AG10803 (cell line): ENCODE results near the gene EYA4.

Experiments
- DNase-seq: peaks from one replicate; pipeline ENCODE4 v3.0.0; 2010; ENCODE audit warnings: low read depth
- H3K4me3 ChIP-seq: 2 replicates; pipeline ENCODE4 v1.5.1; 2011; ENCODE audit warnings: mild to moderate bottlenecking, low read length, control low read depth
- CTCF ChIP-seq: conservative IDR thresholded peaks from 2 replicates; pipeline ENCODE4 v1.5.1; 2011; ENCODE audit warnings: mild to moderate bottlenecking, low read length, control low read depth, inconsistent platforms

The EYA4 gene

GRCh38 chr6:133340557-133340956, 99.4 kb downstream of the EYA4 start:
- no peak overlapping the region for H3K4me3 ChIP-seq
- DNase-seq: no peak
- TF ChIP-seq CTCF: no peak

- no peak overlapping the region for H3K4me3 ChIP-seq
- TF ChIP-seq CTCF: no peak
- DNase-seq: peak; percentile 3
Observed at GRCh38 chr6:133341607-133342158, 100.5 kb downstream of the EYA4 start.

- H3K4me3 ChIP-seq: no peak overlapping the region
- no peak for DNase-seq
- TF ChIP-seq CTCF: no peak
Observed at GRCh38 chr6:133343220-133343619, 102.1 kb downstream of the EYA4 start.

GRCh38 chr6:133348846-133349245, 107.7 kb downstream of the EYA4 start:
- no peak for TF ChIP-seq CTCF
- H3K4me3 ChIP-seq: no peak overlapping the region
- no peak for DNase-seq

- no peak overlapping the region for H3K4me3 ChIP-seq
- no peak for TF ChIP-seq CTCF
Observed at GRCh38 chr6:133350928-133351327, 109.8 kb downstream of the EYA4 start.

GRCh38 chr6:133352046-133352445, 110.9 kb downstream of the EYA4 start:
- no peak overlapping the region for H3K4me3 ChIP-seq
- no peak for DNase-seq
- no peak for TF ChIP-seq CTCF

More at GRCh38 chr6:133350928-133351327, 109.8 kb downstream of the EYA4 start:
- no peak for DNase-seq

GRCh38 chr6:133353061-133353460, 111.9 kb downstream of the EYA4 start:
- no peak overlapping the region for H3K4me3 ChIP-seq
- no peak for TF ChIP-seq CTCF
- DNase-seq: no peak
